Activated CD8-positive, alpha-beta T cell treated with anti-CD3 and anti-CD28 coated beads for 36 hours (primary cell): Measurements from ENCODE around the gene PLD6. TPM values are rescaled to one million over a fixed set of nuclear protein-coding genes. Genes with fewer than 3 reads are reported as not detected.
"Not testable (repeated sequence)": the region's sequence is repeated elsewhere in the genome, so short reads cannot be mapped to it uniquely, and the experiment has no call there.

Source experiments
- ATAC-seq: fragments of 200-7000 bp; cut with Tn5 transposase; one replicate; pipeline ENCODE4 v1.10.0; 2021; ENCODE audit warnings: mild to moderate bottlenecking, moderate library complexity
- CTCF ChIA-PET: fragments of 350-600 bp; sonication (Branson Sonifier 250); formaldehyde crosslinking; loops from one replicate; lab custom pipeline; 2021; ENCODE audit warnings: antibody characterized with exemption; lab: Charles Lee
- POLR2A ChIA-PET: fragments of 350-600 bp; sonication (Branson Sonifier 250); formaldehyde crosslinking; loops from one replicate; lab custom pipeline; 2021; ENCODE audit warnings: antibody characterized with exemption; lab: Charles Lee
- DNase-seq: peaks from one replicate; pipeline ENCODE4 v3.0.0-alpha.2; 2020
- H3K27ac Mint-ChIP-seq: one replicate; pipeline ENCODE4 v1.8.0; 2021; ENCODE audit warnings: mild to moderate bottlenecking, mixed read lengths
- H3K27me3 Mint-ChIP-seq: one replicate; pipeline ENCODE4 v1.8.0; 2021; ENCODE audit warnings: mixed read lengths
- H3K36me3 Mint-ChIP-seq: one replicate; pipeline ENCODE4 v1.8.0; 2021; ENCODE audit warnings: low read depth, mixed read lengths
- H3K4me1 Mint-ChIP-seq: one replicate; pipeline ENCODE4 v1.8.0; 2021; ENCODE audit warnings: low read depth, mixed read lengths
- H3K4me3 Mint-ChIP-seq: one replicate; pipeline ENCODE4 v1.8.0; 2021; ENCODE audit warnings: mild to moderate bottlenecking, moderate library complexity, mixed read lengths
- H3K9me3 Mint-ChIP-seq: one replicate; pipeline ENCODE4 v1.8.0; 2021; ENCODE audit warnings: mixed read lengths
- CTCF ChIP-seq: fragments of 200-600 bp; IDR thresholded peaks from one replicate; pipeline ENCODE4 v1.8.0; 2022; ENCODE audit warnings: antibody characterized with exemption, mild to moderate bottlenecking
- intact Hi-C: fragments of 100-400 bp; cut with micrococcal nuclease; formaldehyde crosslinking; loops from one replicate; pipeline ENCODE4 v1.10.0; 2022
- total RNA-seq, 2 experiments: library from RNA; stranded (reverse); gene quantifications; one replicate each; pipeline ENCODE4 v1.2.3, GENCODE V29; 2021

The PLD6 gene
- total RNA-seq, 2 experiments from 2014 or later = 6.1 to 6.2 TPM

- H3K4me3 Mint-ChIP-seq = no peak overlapping the region
- no peak for DNase-seq
- H3K36me3 Mint-ChIP-seq = peaks cover 18% of the 10 kb centered on the region
- no peak for ATAC-seq
- no peaks in the 10 kb centered on the region for H3K27me3 Mint-ChIP-seq
- CTCF ChIA-PET = interaction anchor here (1.0 to 1.9 kb wide), 2 partner anchors 12 to 56 kb away, joined by 3 to 7 read pairs; no protein-coding TSS in a partner anchor
- H3K9me3 Mint-ChIP-seq = no peaks in the 10 kb centered on the region
- peaks cover 10% of the 10 kb centered on the region for H3K4me1 Mint-ChIP-seq
- POLR2A ChIA-PET = no interaction called here
- intact Hi-C loops = no loop called here
- no peak for TF ChIP-seq CTCF
- no peak overlapping the region for H3K27ac Mint-ChIP-seq
These were observed 7.9 kb downstream of the PLD6 start for GRCh38 chr17:17198281-17198680.

GRCh38 chr17:17196776-17197175 lies 9.4 kb downstream of the PLD6 start:
- H3K4me1 Mint-ChIP-seq = peaks cover 7% of the 10 kb centered on the region
- DNase-seq (no peak), ATAC-seq (no peak)
- no peak overlapping the region for H3K4me3 Mint-ChIP-seq
- no peak for TF ChIP-seq CTCF
- ChIA-PET CTCF (interaction anchor here (1.0 kb wide), 1 partner anchor 8 kb away, joined by 4 read pairs; no protein-coding TSS in a partner anchor), POLR2A (interaction anchor here (1.8 kb wide), 1 partner anchor 8 kb away, joined by 7 read pairs; the partner anchor contains the start of gene PLD6)
- no peaks in the 10 kb centered on the region for H3K9me3 Mint-ChIP-seq
- H3K27me3 Mint-ChIP-seq = no peaks in the 10 kb centered on the region
- H3K27ac Mint-ChIP-seq = no peak overlapping the region
- intact Hi-C loops = no loop called here
- peaks cover 15% of the 10 kb centered on the region for H3K36me3 Mint-ChIP-seq

- H3K36me3 Mint-ChIP-seq = peaks cover 10% of the 10 kb centered on the region
- CTCF ChIA-PET, H3K27me3 Mint-ChIP-seq, H3K9me3 Mint-ChIP-seq, DNase-seq, ATAC-seq, H3K4me1 Mint-ChIP-seq, H3K4me3 Mint-ChIP-seq, intact Hi-C loops, H3K27ac Mint-ChIP-seq: not testable (repeated sequence)
- POLR2A ChIA-PET = interaction anchor here (0.9 to 1.8 kb wide), 3 partner anchors 10 to 281 kb away, joined by 3 to 7 read pairs (median 4); partner anchors contain the start of gene PLD6
These were observed 10.7 kb downstream of the PLD6 start for GRCh38 chr17:17195466-17195865.

GRCh38 chr17:17191961-17192381 lies 14.2 kb downstream of the PLD6 start:
- H3K4me3 Mint-ChIP-seq = no peak overlapping the region
- H3K27ac Mint-ChIP-seq = no peak overlapping the region
- intact Hi-C loops = no loop called here
- no peak for ATAC-seq
- H3K9me3 Mint-ChIP-seq = no peaks in the 10 kb centered on the region
- no peak for DNase-seq
- no peaks in the 10 kb centered on the region for H3K27me3 Mint-ChIP-seq
- peaks cover 2% of the 10 kb centered on the region for H3K4me1 Mint-ChIP-seq
- no peak for TF ChIP-seq CTCF
- H3K36me3 Mint-ChIP-seq = peaks cover 3% of the 10 kb centered on the region
- CTCF ChIA-PET = interaction anchor here (0.7 to 1.5 kb wide), 5 partner anchors 9 to 305 kb away, joined by 3 to 4 read pairs (median 3); no protein-coding TSS in a partner anchor
- POLR2A ChIA-PET = interaction anchor here (0.6 to 1.1 kb wide), 2 partner anchors 9 to 10 kb away, joined by 3 to 4 read pairs; no protein-coding TSS in a partner anchor

- peaks cover 5% of the 10 kb centered on the region for H3K4me1 Mint-ChIP-seq
- TF ChIP-seq CTCF = no peak
- H3K9me3 Mint-ChIP-seq = no peaks in the 10 kb centered on the region
- no peak for DNase-seq
- no peak overlapping the region for H3K27ac Mint-ChIP-seq
- no peaks in the 10 kb centered on the region for H3K27me3 Mint-ChIP-seq
- H3K4me3 Mint-ChIP-seq = no peak overlapping the region
- peaks cover 3% of the 10 kb centered on the region for H3K36me3 Mint-ChIP-seq
- ATAC-seq = no peak
- intact Hi-C loops = no loop called here
- ChIA-PET POLR2A (interaction anchor here (0.6 to 1.1 kb wide), 2 partner anchors 9 to 11 kb away, joined by 3 to 4 read pairs; no protein-coding TSS in a partner anchor), CTCF (interaction anchor here (0.6 to 1.5 kb wide), 5 partner anchors 10 to 306 kb away, joined by 3 to 4 read pairs (median 3); no protein-coding TSS in a partner anchor)
These were observed 14.8 kb downstream of the PLD6 start for GRCh38 chr17:17191346-17191792.
